Stimulated activated CD8-positive, alpha-beta memory T cell treated with anti-CD3 and anti-CD28 coated beads, Interleukin-2, amount 100 ng/mL, for 48 hours (primary cell): Measurements from ENCODE around the gene GAS7.
A peak's percentile ranks its signal among the peaks of the same experiment; 100 is the strongest.
"Not testable (repeated sequence)": the region's sequence is repeated elsewhere in the genome, so short reads cannot be mapped to it uniquely, and the experiment has no call there.

ENCODE experiments used
- DNase-seq, 2 donors: peaks; one replicate each; pipeline ENCODE4 v3.0.0-alpha.2; 2020; ENCODE audit warnings: low read depth in 2 of 2

Gene GAS7

GRCh38 chr17:10022416-10022815, 176.0 kb downstream of the GAS7 start:
- no peak for DNase-seq

GRCh38 chr17:10021272-10021984, 177.0 kb downstream of the GAS7 start:
- no peak for DNase-seq

GRCh38 chr17:10019941-10020451, 178.4 kb downstream of the GAS7 start:
- DNase-seq = no peak

GRCh38 chr17:10018461-10018891, 179.9 kb downstream of the GAS7 start:
- DNase-seq = no peak

- DNase-seq = not testable (repeated sequence)
Measured at GRCh38 chr17:10016958-10017570, 181.3 kb downstream of the GAS7 start.

- DNase-seq = no peak
Measured at GRCh38 chr17:10013365-10014112, 184.9 kb downstream of the GAS7 start.

- DNase-seq = no peak
Measured at GRCh38 chr17:10010752-10011151, 187.7 kb downstream of the GAS7 start.

GRCh38 chr17:10003705-10004104, 194.7 kb downstream of the GAS7 start:
- no peak for DNase-seq

GRCh38 chr17:10002567-10003360, 195.6 kb downstream of the GAS7 start:
- DNase-seq = not testable (repeated sequence)

GRCh38 chr17:10001306-10001873, 197.0 kb downstream of the GAS7 start:
- DNase-seq = no peak

- DNase-seq = no peak
Measured at GRCh38 chr17:9999919-10000695, 198.3 kb downstream of the GAS7 start.

- no peak for DNase-seq
Measured at GRCh38 chr17:9998060-9998459, 200.3 kb downstream of the GAS7 start.

GRCh38 chr17:9994761-9995160, 203.6 kb downstream of the GAS7 start:
- DNase-seq = no peak

- DNase-seq = no peak
Measured at GRCh38 chr17:9991796-9992195, 206.6 kb downstream of the GAS7 start.

- no peak for DNase-seq
Measured at GRCh38 chr17:9991351-9991750, 207.1 kb downstream of the GAS7 start.

- DNase-seq = peak in 1 of 2 donors; percentile 3
Measured at GRCh38 chr17:9987779-9988585, 210.4 kb downstream of the GAS7 start.

GRCh38 chr17:9986754-9987382, 211.5 kb downstream of the GAS7 start:
- no peak for DNase-seq

- no peak for DNase-seq
Measured at GRCh38 chr17:9985646-9986045, 212.8 kb downstream of the GAS7 start.

GRCh38 chr17:9984768-9985167, 213.6 kb downstream of the GAS7 start:
- DNase-seq = no peak
